HT-29 (cell line): ENCODE data around the gene PLD6. TPM values are rescaled to one million over a fixed set of nuclear protein-coding genes. Genes with fewer than 3 reads are reported as not detected.

ENCODE experiments used
- DNase-seq: peaks from one replicate; pipeline ENCODE4 v3.0.0-alpha.2; 2015; ENCODE audit warnings: low spot score
- total RNA-seq: library from RNA; depleted of rRNA; stranded (reverse); fragments of >200 nt; shearing (Covaris generic); gene quantifications from 2 replicates; pipeline ENCODE4 v1.2.3, GENCODE V29; 2014

PLD6 gene
- total RNA-seq, 1 experiment from 2014 or later, result 3.5 TPM

- DNase-seq, result no peak
These were observed 21.7 kb upstream of the PLD6 start for GRCh38 chr17:17227608-17228520.

GRCh38 chr17:17226451-17227265, 20.5 kb upstream of the PLD6 start:
- no peak for DNase-seq

DNA sequence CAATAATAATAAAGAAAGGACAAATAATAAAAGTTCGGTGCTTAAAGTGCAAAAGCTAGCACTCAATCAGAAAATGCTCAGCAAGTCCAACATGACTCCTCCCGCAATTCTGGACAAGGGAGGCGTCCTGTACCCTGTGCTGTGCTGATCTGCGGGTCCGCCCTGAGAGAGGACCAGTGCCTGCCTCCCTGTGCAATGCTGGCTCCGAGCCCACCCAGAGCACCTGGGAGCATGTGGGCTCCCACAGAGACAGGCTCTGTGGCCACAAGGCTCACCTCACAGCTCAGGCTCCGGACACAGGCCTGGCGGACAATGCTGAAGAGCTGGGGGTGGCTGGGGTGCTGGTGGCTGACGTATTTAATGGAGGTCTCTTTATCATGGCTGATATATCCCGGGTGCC, 19.8 kb upstream of the PLD6 start:
- DNase-seq, result no peak

GRCh38 chr17:17224137-17224536, 18.0 kb upstream of the PLD6 start:
- DNase-seq, result no peak

DNA sequence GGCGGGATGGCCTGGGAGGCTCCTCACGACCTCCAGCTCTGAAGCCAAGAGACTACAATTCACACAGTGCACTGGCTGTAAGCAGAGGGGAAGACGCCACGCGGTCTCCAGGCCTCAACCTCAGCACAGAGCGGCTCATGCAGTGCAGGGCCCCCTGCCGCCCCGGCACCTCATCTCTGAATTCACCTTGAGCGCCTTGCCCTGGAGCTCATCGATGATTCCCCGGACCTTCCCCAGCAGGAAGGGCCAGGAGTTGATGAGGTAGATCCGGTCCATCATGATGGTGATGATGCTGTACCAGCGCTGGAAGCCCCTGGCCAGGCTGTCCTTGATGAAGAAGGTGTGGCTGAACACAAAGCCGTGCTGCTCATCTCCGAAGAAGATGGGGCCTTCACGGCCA, 17.6 kb upstream of the PLD6 start:
- DNase-seq, result no peak

GRCh38 chr17:17221329-17221728, 15.2 kb upstream of the PLD6 start:
- DNase-seq, result no peak

DNA sequence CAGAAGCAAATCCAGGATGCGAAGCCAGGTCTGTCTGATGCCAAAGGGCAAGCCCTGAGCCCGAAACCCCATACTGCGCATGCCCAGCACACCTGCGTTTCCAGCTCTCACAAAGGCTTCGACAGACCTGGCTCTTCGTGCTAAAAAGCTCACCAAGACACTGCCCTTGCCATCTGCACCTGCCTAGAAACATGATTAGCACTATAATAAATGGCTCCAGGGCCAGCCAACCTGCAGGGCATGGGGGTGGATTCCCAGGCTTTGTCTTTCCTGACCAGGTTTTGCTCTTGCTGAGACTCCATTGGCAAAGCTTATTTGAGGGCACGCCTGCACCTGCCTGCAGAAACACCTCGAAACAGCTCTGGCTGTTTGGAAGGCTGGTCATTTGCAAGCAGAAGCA, 14.4 kb upstream of the PLD6 start:
- DNase-seq, result no peak

DNA sequence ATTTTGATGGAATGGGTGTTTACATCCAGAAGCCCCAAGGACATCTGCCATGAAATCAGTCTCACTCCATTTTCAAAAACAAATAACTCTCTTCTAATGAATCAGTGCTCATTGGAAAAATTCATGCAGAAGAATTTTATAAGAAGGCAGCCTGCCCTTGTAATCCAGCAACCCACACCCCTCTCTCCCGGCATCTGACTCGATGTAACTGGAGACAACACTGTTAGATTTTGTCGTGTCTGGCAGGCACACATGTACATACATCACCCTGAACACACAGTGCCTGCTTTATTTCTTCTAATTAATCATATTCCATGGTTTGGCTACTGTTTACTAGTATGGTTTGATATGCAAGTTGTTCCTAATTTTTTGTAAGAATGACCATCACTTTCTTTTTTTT, 11.9 kb upstream of the PLD6 start:
- no peak for DNase-seq

DNA sequence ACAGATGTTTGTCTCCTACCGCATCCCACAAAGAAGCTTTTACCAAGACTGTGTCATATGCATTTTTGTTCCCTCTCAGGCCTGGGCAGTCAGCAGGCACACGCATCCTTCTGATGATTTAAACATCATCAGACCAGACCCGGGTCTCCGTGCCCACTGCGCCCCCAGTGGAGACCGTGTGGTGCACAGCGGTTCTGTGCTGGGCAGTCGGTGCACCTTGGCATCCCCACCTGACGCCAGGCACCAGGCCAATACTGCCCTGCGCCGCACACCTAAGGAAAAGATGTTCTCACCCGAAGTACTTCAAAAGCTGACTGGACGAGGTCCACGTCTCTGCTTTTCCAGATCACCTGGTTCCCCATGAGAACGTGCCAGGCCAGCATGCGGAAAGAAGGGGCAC, 10.6 kb upstream of the PLD6 start:
- DNase-seq, result no peak

DNA sequence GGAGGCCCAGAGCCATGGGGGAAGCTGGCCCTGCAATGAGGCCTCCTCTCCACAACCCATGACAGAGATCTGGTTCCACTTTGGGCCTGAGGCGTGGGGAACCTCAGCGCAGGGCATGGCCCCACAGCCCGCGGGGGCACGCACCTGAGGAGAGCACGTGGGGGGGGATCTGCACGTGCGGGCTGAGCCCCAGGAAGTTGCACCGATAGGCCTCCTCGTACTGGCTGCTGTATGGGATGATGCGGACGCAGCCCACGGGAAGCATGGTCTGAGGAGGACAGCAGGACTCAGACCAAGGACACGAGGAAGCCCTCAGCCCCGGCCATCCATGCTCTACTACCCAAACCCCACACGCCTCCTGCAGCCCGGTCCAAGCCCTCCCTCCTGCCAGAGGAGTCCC, 10.1 kb upstream of the PLD6 start:
- DNase-seq, result no peak

DNA sequence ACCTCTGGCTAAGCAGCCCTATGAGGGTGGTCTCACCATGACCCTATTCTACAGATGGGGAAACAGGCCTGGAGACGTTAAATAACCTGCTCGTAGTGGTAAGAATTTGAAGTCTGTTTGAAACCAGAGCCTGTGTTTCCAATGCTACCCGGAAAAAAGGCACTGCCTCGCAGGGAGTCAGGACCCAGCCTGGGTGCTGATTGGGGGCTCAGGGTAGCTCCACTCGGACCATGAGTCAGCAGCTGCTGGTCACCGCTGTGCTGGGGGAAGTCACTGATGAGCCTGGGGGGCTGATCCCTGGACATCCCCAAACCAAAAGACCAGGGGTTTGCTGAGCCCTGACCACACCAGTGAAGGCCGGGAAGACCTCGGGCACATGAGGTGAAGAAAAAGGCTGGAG, 9.4 kb upstream of the PLD6 start:
- DNase-seq, result no peak

GRCh38 chr17:17214646-17215436, 8.7 kb upstream of the PLD6 start:
- DNase-seq, result no peak

GRCh38 chr17:17213775-17214174, 7.6 kb upstream of the PLD6 start:
- DNase-seq, result no peak

- DNase-seq, result no peak
These were observed 1.9 kb upstream of the PLD6 start for GRCh38 chr17:17207998-17208397.

DNA sequence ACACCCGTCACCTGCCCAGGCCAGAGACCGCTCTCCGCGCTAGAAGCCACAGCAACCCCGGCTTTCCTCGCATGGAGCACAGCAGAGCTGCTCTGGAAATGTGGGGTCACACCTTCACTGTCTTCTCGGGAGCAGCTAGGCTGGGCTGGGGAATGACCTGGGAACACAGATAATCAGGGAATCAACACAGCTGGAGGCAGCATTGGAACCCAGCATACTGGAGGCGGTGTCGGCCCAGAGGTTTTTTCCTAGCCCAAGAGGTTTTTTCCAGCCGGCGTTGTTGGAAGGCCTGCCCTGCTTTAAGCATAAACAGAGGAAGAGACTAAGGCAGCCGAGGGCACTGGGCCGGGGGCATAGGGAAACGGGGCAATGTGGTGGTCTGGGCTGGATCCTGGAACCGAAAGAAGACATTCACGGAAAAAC, 791 bp upstream of the PLD6 start:
- no peak for DNase-seq

GRCh38 chr17:17205368-17206123, 587 bp downstream of the PLD6 start:
- peak; percentile 61 for DNase-seq

DNA sequence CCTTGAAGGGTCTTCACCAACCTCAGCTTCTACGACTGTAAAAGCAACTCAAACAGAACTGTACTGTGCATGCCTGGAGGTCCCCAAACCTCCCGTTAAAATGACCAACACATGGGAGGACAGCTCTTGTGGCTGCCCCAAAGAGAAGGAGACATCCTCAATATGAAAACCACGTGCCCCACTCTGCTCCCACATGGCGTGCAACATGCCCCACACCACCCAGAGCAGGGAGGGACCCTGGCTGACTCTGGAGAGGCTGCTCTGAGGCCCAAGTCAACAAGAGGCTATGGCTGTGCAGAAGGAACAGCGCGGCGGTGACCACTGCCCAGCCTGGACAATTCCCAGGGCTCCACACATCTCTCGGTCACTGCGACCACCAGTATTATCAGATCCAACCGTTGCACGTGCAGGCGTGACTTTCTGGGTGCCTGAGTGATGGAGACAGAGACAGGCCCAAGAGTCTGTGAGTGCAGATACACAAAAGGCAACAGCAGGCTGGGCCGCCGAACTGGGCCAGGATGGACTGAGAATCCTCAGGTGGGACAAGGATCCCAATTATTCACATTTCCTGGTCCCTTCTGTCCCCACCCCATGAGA, 1.4 kb downstream of the PLD6 start:
- DNase-seq, result no peak

GRCh38 chr17:17204041-17204591, 2.0 kb downstream of the PLD6 start:
- DNase-seq, result no peak

DNA sequence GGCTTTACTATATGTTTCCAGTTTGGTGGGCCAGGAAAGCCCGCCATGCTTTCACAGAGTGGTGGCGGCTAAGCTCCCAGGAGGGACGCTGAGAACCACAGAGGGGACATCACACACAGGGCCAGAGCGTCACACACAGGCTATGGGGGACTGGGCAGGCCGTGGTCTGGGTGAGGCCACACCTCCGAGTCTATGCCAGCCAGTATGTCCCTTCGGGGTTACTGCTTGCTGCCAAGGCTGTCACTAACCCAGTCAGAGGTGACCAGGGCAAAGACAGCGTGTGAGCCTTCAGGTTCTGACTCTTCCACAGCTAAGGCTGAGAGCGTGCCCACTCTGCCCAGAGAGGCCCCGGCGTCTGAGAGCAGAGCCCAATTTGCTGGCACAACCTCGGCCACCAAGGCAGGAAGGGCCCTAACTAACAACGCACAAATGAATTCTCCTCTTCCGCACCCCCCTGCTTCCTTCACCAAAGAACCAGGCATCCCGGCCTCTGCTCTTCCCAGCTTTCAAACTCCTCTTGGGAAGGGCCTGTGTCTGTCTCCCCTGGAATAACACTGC, 2.9 kb downstream of the PLD6 start:
- no peak for DNase-seq

- no peak for DNase-seq
These were observed 4.2 kb downstream of the PLD6 start for GRCh38 chr17:17201907-17202306.
